HTR-8/SVneo (cell line): ENCODE results near the gene VPS16.
"Not testable (repeated sequence)": the region's sequence is repeated elsewhere in the genome, so short reads cannot be mapped to it uniquely, and the experiment has no call there.

Experiments used
- DNase-seq: peaks from one replicate; pipeline ENCODE4 v3.0.0; 2011; ENCODE audit warnings: low spot score, mixed read lengths; ENCODE audit not compliant: insufficient read length
- FAIRE-seq: peaks from 2 replicates; lab custom pipeline; 2011; peaks lifted over from hg19 to GRCh38; lab: Jason Lieb, UNC

The VPS16 gene

GRCh38 chr20:2889797-2890196, 49.3 kb downstream of the VPS16 start:
- no peak for FAIRE-seq
- no peak for DNase-seq

- FAIRE-seq (no peak), DNase-seq (no peak)
Observed at GRCh38 chr20:2890742-2891141, 50.2 kb downstream of the VPS16 start.

- no peak for DNase-seq
- no peak for FAIRE-seq
Observed at GRCh38 chr20:2891343-2891742, 50.8 kb downstream of the VPS16 start.

GRCh38 chr20:2892376-2892775, 51.8 kb downstream of the VPS16 start:
- peak; percentile 13 for FAIRE-seq

GRCh38 chr20:2894221-2894620, 53.7 kb downstream of the VPS16 start:
- FAIRE-seq, result no peak

More at GRCh38 chr20:2892376-2892775, 51.8 kb downstream of the VPS16 start:
- no peak for DNase-seq

GRCh38 chr20:2895154-2895553, 54.6 kb downstream of the VPS16 start:
- not testable (repeated sequence) for DNase-seq, FAIRE-seq

More at GRCh38 chr20:2894221-2894620, 53.7 kb downstream of the VPS16 start:
- no peak for DNase-seq

- DNase-seq (no peak), FAIRE-seq (no peak)
Observed at GRCh38 chr20:2899243-2899642, 58.7 kb downstream of the VPS16 start.

GRCh38 chr20:2900845-2901592, 60.5 kb downstream of the VPS16 start:
- no peak for DNase-seq
- no peak for FAIRE-seq

- FAIRE-seq (no peak), DNase-seq (no peak)
Observed at GRCh38 chr20:2902291-2902690, 61.7 kb downstream of the VPS16 start.

- FAIRE-seq (no peak), DNase-seq (no peak)
Observed at GRCh38 chr20:2902818-2903217, 62.3 kb downstream of the VPS16 start.

- FAIRE-seq (no peak), DNase-seq (no peak)
Observed at GRCh38 chr20:2903686-2904085, 63.1 kb downstream of the VPS16 start.

GRCh38 chr20:2907519-2907918, 67.0 kb downstream of the VPS16 start:
- DNase-seq (no peak), FAIRE-seq (no peak)

GRCh38 chr20:2909953-2910352, 69.4 kb downstream of the VPS16 start:
- DNase-seq (no peak), FAIRE-seq (no peak)

- FAIRE-seq (no peak), DNase-seq (no peak)
Observed at GRCh38 chr20:2911200-2911599, 70.7 kb downstream of the VPS16 start.

- FAIRE-seq (no peak), DNase-seq (no peak)
Observed at GRCh38 chr20:2914160-2914559, 73.6 kb downstream of the VPS16 start.
